SU-DHL-6 (cell line): Measurements from ENCODE around the gene TXNRD3.

Source experiments
- H2AFZ ChIP-seq: fragments of 200-600 bp; sonication (generic); 2 replicates; pipeline ENCODE4 v1.6.1; 2014; ENCODE audit warnings: low read depth, mild to moderate bottlenecking, moderate library complexity, mixed read lengths, antibody characterized with exemption, low read length; ENCODE audit not compliant: severe bottlenecking
- H3F3A ChIP-seq: fragments of 200-600 bp; shearing (Covaris generic); 2 replicates; pipeline ENCODE4 v1.6.0; 2016; ENCODE audit warnings: antibody characterized with exemption, mild to moderate bottlenecking; ENCODE audit not compliant: insufficient read depth
- H3K27ac ChIP-seq: fragments of 200-600 bp; sonication (generic); 2 replicates; pipeline ENCODE4 v1.5.1; 2016; ENCODE audit warnings: low read depth, mild to moderate bottlenecking, low read length, moderate library complexity, mixed read lengths
- H3K27me3 ChIP-seq: fragments of 200-600 bp; sonication (generic), shearing (Covaris generic); 2 replicates; pipeline ENCODE4 v1.6.0; 2014; ENCODE audit warnings: mild to moderate bottlenecking, low read length
- H3K36me3 ChIP-seq: fragments of 200-600 bp; sonication (generic); 2 replicates; pipeline ENCODE4 v1.6.1; 2014; ENCODE audit warnings: mild to moderate bottlenecking, low read length, mixed read lengths
- H3K4me2 ChIP-seq: fragments of 300-600, 200-600 bp; shearing (Covaris generic), sonication (generic); 2 replicates; pipeline ENCODE4 v1.6.0; 2014; ENCODE audit warnings: low read length, low read depth, mild to moderate bottlenecking; ENCODE audit not compliant: poor library complexity, severe bottlenecking
- H3K4me3 ChIP-seq: fragments of 200-600 bp; sonication (generic); 2 replicates; pipeline ENCODE4 v1.5.1; 2014; ENCODE audit warnings: antibody characterized with exemption, low read length, mild to moderate bottlenecking, mixed read lengths; ENCODE audit not compliant: insufficient read depth, poor library complexity, severe bottlenecking
- H3K79me2 ChIP-seq: fragments of 200-600 bp; sonication (generic); 2 replicates; pipeline ENCODE4 v1.6.1; 2014; ENCODE audit warnings: mild to moderate bottlenecking, low read length, moderate library complexity; ENCODE audit not compliant: insufficient read depth
- H3K9ac ChIP-seq: fragments of 200-600 bp; sonication (generic); 2 replicates; pipeline ENCODE4 v1.7.0; 2014; ENCODE audit warnings: mild to moderate bottlenecking, low read length
- H3K9me2 ChIP-seq: fragments of 200-600 bp; sonication (generic); replicated peaks from 2 replicates; pipeline ENCODE4 v1.6.1; 2014; ENCODE audit warnings: low read length; ENCODE audit not compliant: insufficient read depth
- H3K9me3 ChIP-seq: fragments of 200-600 bp; sonication (generic); 2 replicates; pipeline ENCODE4 v1.6.1; 2014; ENCODE audit warnings: low read length, mixed read lengths; ENCODE audit not compliant: insufficient read depth
- H4K20me1 ChIP-seq: fragments of 200-600 bp; sonication (generic); 2 replicates; pipeline ENCODE4 v1.6.1; 2014; ENCODE audit warnings: low read depth, mild to moderate bottlenecking, antibody characterized with exemption, low read length, moderate library complexity, mixed read lengths
- EZH2phosphoT487 ChIP-seq: fragments of 200-600 bp; sonication (generic), shearing (Covaris generic); conservative IDR thresholded peaks from 2 replicates; pipeline ENCODE4 v1.6.1; 2018; ENCODE audit warnings: mild to moderate bottlenecking, antibody characterized with exemption, low read length, moderate library complexity, mixed read lengths
- TF ChIP-seq, protein P1 (sequence below): fragments of 200-600 bp; sonication (generic); IDR thresholded peaks from one replicate; pipeline ENCODE4 v1.5.1; 2017; ENCODE audit warnings: antibody characterized with exemption, mild to moderate bottlenecking, low read length, moderate library complexity; ENCODE audit not compliant: insufficient read depth, poor library complexity, severe bottlenecking

The TXNRD3 gene

DNA sequence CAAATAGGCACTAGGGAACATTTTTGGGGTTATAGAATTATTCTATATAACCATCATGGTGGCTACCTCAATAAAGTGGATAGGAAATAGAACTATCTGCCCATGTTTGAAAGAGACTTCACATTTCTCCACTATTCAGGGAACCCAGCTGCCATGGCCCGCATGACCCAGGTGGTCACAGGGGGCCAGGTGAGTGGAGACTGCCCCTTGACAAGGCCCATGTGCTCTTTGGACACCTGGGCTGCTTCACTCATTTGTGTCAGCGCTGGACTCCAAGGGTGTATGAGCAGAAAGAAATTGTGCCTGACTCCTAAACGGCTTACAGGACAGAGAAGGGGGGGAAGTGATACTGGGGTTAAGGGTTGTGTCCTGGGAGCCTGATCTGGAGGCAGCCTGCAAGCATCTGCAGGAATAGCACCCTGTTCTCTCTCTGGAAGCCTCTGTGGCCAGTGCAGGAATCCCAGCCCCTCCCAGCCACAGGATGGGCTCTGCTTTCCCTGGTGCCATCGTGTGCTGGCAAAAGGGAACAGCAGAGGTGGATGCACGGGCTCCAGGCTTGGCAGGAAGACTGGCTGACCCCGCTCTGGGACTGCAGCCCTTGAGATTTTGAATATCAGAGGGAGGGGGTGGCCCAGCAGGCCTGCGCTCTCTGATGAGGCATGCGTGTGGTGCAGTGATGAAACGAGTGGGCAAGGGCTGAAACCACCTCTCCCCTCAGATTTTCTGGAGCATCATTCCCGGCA, 87.1 kb downstream of the TXNRD3 start:
- TF ChIP-seq, protein P1, sequence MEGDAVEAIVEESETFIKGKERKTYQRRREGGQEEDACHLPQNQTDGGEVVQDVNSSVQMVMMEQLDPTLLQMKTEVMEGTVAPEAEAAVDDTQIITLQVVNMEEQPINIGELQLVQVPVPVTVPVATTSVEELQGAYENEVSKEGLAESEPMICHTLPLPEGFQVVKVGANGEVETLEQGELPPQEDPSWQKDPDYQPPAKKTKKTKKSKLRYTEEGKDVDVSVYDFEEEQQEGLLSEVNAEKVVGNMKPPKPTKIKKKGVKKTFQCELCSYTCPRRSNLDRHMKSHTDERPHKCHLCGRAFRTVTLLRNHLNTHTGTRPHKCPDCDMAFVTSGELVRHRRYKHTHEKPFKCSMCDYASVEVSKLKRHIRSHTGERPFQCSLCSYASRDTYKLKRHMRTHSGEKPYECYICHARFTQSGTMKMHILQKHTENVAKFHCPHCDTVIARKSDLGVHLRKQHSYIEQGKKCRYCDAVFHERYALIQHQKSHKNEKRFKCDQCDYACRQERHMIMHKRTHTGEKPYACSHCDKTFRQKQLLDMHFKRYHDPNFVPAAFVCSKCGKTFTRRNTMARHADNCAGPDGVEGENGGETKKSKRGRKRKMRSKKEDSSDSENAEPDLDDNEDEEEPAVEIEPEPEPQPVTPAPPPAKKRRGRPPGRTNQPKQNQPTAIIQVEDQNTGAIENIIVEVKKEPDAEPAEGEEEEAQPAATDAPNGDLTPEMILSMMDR = no peak
- no peak for TF ChIP-seq EZH2phosphoT487
- Histone ChIP-seq H2AFZ (no peak overlapping the region), H3K9me2 (no peaks in the 10 kb centered on the region), H4K20me1 (no peaks in the 10 kb centered on the region), H3K27me3 (no peaks in the 10 kb centered on the region), H3K4me2 (no peak overlapping the region), H3K9me3 (no peaks in the 10 kb centered on the region), H3K4me3 (no peak overlapping the region), H3K27ac (no peak overlapping the region), H3F3A (no peaks in the 10 kb centered on the region), H3K36me3 (no peaks in the 10 kb centered on the region), H3K79me2 (no peaks in the 10 kb centered on the region), H3K9ac (no peak overlapping the region)

DNA sequence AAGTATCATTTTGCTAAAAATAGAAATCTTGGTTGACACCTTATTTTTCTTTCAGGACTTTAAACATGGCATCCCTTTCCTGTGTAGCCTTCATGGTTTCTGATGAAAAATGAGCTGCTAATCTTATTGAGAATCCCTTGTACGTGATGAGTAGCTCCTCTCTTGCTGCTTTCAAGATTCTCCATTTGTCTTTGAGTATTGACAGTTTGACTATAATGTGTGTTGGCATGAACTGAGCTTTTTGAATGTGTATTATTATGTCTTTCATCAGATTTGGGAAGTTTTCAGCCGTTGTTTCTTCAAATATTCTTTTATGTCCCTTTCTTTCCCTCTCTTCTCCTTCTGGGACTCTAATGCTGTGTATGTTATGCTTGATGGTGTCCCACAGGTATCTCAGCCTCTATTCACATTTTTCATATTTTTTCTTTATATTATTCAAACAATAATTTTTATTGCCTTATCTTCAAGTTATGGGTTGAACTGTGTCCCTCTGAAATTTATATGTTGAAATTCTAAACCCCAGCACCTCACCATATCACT, 92.1 kb downstream of the TXNRD3 start:
- Histone ChIP-seq H3K4me3 (no peak overlapping the region), H3K4me2 (no peak overlapping the region), H3F3A (no peaks in the 10 kb centered on the region), H3K27ac (no peak overlapping the region), H3K9me2 (no peaks in the 10 kb centered on the region), H3K9me3 (no peaks in the 10 kb centered on the region), H3K27me3 (no peaks in the 10 kb centered on the region), H3K36me3 (no peaks in the 10 kb centered on the region), H3K9ac (no peak overlapping the region), H4K20me1 (no peaks in the 10 kb centered on the region), H2AFZ (no peak overlapping the region), H3K79me2 (no peaks in the 10 kb centered on the region)
- no peak for TF ChIP-seq EZH2phosphoT487
- TF ChIP-seq, protein P1 = no peak

DNA sequence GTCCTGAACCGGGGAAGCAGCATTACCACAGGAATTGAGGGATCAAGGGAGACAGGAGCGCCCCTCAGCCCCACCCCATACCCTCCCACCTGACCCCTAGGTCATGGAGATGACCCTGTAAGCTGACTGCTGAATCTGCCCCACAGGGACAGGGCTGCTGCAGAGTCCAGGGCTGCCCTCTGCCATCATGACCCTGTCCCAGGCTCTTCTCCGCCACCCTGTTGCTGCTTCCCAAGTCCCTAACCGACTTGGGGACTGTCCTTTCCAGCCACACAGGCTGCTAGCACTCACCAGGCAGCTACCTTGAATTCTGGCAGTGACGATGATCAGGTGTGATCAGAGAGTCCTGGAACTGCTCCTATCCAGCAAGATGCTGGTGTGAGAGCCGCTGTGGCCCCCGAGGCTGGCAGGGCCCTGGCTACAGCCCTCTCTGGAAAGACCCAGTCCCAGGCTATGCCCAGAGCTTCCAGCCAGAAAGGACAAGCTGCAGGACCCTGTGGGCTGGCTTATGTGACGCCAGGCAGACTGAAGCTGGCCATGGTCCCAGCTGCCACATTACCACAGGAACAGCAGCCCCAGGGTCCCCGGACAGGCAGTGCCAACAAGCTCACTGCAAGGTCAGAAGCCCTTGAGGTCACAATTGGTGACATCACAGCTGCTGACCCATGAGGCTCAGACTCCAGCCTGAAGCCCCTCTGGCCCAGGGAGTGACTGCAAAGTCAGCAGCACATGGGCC, 96.4 kb downstream of the TXNRD3 start, which contains the start of gene C3orf22:
C3orf22 (minus strand) TSS at position 597 of the 736 bp plus-strand sequence. CDS start 5,542 bp downstream, outside the sequence.
- H3K4me2 ChIP-seq = no peak within 1 kb of the TSS
- H3K27me3 ChIP-seq = no peaks in the 10 kb centered on the region
- no peaks in the 10 kb centered on the region for H3F3A ChIP-seq
- no peaks in the 10 kb centered on the region for H3K9me3 ChIP-seq
- H3K36me3 ChIP-seq = no peaks in the 10 kb centered on the region
- H4K20me1 ChIP-seq = no peaks in the 10 kb centered on the region
- H3K79me2 ChIP-seq = no peaks in the 10 kb centered on the region
- H2AFZ ChIP-seq = no peak within 1 kb of the TSS
- no peak within 1 kb of the TSS for H3K9ac ChIP-seq
- H3K4me3 ChIP-seq = no peak within 1 kb of the TSS
- TF ChIP-seq, protein P1 = no peak
- no peak for TF ChIP-seq EZH2phosphoT487
- no peaks in the 10 kb centered on the region for H3K9me2 ChIP-seq
- H3K27ac ChIP-seq = no peak within 1 kb of the TSS
